Ishikawa (cell line): ENCODE measurements around the gene FAM3A.

ENCODE experiments used
- CEBPB ChIP-seq: IDR thresholded peaks from 2 replicates; pipeline ENCODE4 v1.6.1; 2012
- CREB1 ChIP-seq: IDR thresholded peaks from 2 replicates; pipeline ENCODE4 v1.6.1; 2012; ENCODE audit warnings: low read depth
- EGR1 ChIP-seq: IDR thresholded peaks from 2 replicates; pipeline ENCODE4 v1.6.1; 2012
- EP300 ChIP-seq: IDR thresholded peaks from 2 replicates; pipeline ENCODE4 v1.6.1; 2012; ENCODE audit warnings: borderline replicate concordance
- FOXM1 ChIP-seq: IDR thresholded peaks from 2 replicates; pipeline ENCODE4 v1.6.1; 2012; ENCODE audit warnings: low read depth, borderline replicate concordance
- MAX ChIP-seq: IDR thresholded peaks from 2 replicates; pipeline ENCODE4 v1.6.1; 2012
- NFIC ChIP-seq: IDR thresholded peaks from 2 replicates; pipeline ENCODE4 v1.6.1; 2012
- RAD21 ChIP-seq: IDR thresholded peaks from 2 replicates; pipeline ENCODE4 v1.6.1; 2012; ENCODE audit warnings: low read depth
- REST ChIP-seq: IDR thresholded peaks from 2 replicates; pipeline ENCODE4 v1.6.1; 2012; ENCODE audit warnings: low read depth, mild to moderate bottlenecking
- TAF1 ChIP-seq: IDR thresholded peaks from 2 replicates; pipeline ENCODE4 v1.6.1; 2012; ENCODE audit warnings: low read depth, mild to moderate bottlenecking
- TCF12 ChIP-seq: IDR thresholded peaks from 2 replicates; pipeline ENCODE4 v1.6.1; 2012; ENCODE audit warnings: low read depth
- TEAD4 ChIP-seq: IDR thresholded peaks from 2 replicates; pipeline ENCODE4 v1.6.1; 2012
- USF1 ChIP-seq: IDR thresholded peaks from 2 replicates; pipeline ENCODE4 v1.6.1; 2012
- YY1 ChIP-seq: IDR thresholded peaks from 2 replicates; pipeline ENCODE4 v1.6.1; 2012; ENCODE audit warnings: low read depth
- ZBTB7A ChIP-seq: IDR thresholded peaks from 2 replicates; pipeline ENCODE4 v1.6.1; 2012; ENCODE audit warnings: low read depth

The FAM3A gene

GRCh38 chrX:154462396-154462795, 53.6 kb downstream of the FAM3A start:
- no peak for TF ChIP-seq USF1
- TF ChIP-seq EP300 = no peak
- no peak for TF ChIP-seq EGR1
- no peak for TF ChIP-seq RAD21
- no peak for TF ChIP-seq FOXM1
- TF ChIP-seq YY1 = no peak
- no peak for TF ChIP-seq REST
- TF ChIP-seq ZBTB7A = no peak
- no peak for TF ChIP-seq TEAD4
- no peak for TF ChIP-seq NFIC
- no peak for TF ChIP-seq CEBPB
- no peak for TF ChIP-seq CREB1
- no peak for TF ChIP-seq TCF12
- no peak for TF ChIP-seq MAX
- no peak for TF ChIP-seq TAF1

DNA sequence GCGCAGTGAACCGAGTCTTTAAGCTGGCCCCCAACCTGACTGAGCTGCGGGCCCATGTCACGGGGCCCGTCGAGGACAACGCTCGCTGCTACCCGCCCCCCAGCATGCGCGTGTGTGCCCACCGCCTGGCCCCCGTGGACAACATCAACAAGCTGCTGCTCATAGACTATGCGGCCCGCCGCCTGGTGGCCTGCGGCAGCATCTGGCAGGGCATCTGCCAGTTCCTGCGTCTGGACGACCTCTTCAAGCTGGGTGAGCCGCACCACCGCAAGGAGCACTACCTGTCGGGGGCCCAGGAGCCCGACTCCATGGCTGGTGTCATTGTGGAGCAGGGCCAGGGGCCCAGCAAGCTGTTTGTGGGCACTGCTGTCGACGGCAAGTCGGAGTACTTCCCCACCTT, 55.7 kb downstream of the FAM3A start:
- TF ChIP-seq YY1 = no peak

- TF ChIP-seq ZBTB7A (no peak), TAF1 (no peak), CEBPB (no peak), TEAD4 (no peak), CREB1 (no peak), EP300 (no peak), REST (no peak), FOXM1 (no peak), RAD21 (no peak), USF1 (no peak), YY1 (no peak), MAX (no peak)
Measured at GRCh38 chrX:154459832-154460231, 56.2 kb downstream of the FAM3A start.

GRCh38 chrX:154458954-154459778, 56.9 kb downstream of the FAM3A start:
- no peak for TF ChIP-seq YY1
- no peak for TF ChIP-seq TEAD4
- TF ChIP-seq TCF12 = no peak
- TF ChIP-seq RAD21 = no peak
- TF ChIP-seq CEBPB = no peak
- no peak for TF ChIP-seq TAF1
- no peak for TF ChIP-seq REST
- no peak for TF ChIP-seq NFIC
- no peak for TF ChIP-seq MAX
- no peak for TF ChIP-seq EGR1
- TF ChIP-seq CREB1 = no peak
- no peak for TF ChIP-seq EP300
- TF ChIP-seq ZBTB7A = no peak
- TF ChIP-seq USF1 = no peak
- TF ChIP-seq FOXM1 = no peak
